ENCODE results near the gene PLBD2.

GRCh38 chr12:113440336-113440735, 81.9 kb downstream of the PLBD2 start:
- TF ChIP-seq CEBPZ (IDR thresholded peaks at IDR 0.05; ENCODE audit: borderline replicate concordance, low read depth, low read length) (no peak), MAFF (IDR thresholded peaks at IDR 0.05; ENCODE audit: low read length) (no peak), EZH2 (IDR thresholded peaks at IDR 0.05; ENCODE audit: borderline replicate concordance, low read depth, low read length) (no peak), SETDB1 (IDR thresholded peaks at IDR 0.05; ENCODE audit: low read length) (no peak), CREB1 (IDR thresholded peaks at IDR 0.05) (no peak), CREB1 (CRISPR knock-in tag; IDR thresholded peaks at IDR 0.05) (no peak), ZNF449 (CRISPR knock-in tag; IDR thresholded peaks at IDR 0.05) (no peak), U2AF2 (optimal IDR thresholded peaks at IDR 0.05; ENCODE audit: low read depth, low read length) (no peak), POLR2A (conservative IDR thresholded peaks at IDR 0.05) (no peak)

All from K562 (cell line).